Globus pallidus (tissue), 1 donor: ENCODE measurements around the gene CD44.

Experiments
- DNase-seq: peaks from one replicate; pipeline ENCODE4 v3.0.0-alpha.2; 2015; ENCODE audit warnings: low spot score

The CD44 gene

GRCh38 chr11:35177370-35177769 is 38.4 kb downstream of the CD44 start:
- DNase-seq, result no peak

DNA sequence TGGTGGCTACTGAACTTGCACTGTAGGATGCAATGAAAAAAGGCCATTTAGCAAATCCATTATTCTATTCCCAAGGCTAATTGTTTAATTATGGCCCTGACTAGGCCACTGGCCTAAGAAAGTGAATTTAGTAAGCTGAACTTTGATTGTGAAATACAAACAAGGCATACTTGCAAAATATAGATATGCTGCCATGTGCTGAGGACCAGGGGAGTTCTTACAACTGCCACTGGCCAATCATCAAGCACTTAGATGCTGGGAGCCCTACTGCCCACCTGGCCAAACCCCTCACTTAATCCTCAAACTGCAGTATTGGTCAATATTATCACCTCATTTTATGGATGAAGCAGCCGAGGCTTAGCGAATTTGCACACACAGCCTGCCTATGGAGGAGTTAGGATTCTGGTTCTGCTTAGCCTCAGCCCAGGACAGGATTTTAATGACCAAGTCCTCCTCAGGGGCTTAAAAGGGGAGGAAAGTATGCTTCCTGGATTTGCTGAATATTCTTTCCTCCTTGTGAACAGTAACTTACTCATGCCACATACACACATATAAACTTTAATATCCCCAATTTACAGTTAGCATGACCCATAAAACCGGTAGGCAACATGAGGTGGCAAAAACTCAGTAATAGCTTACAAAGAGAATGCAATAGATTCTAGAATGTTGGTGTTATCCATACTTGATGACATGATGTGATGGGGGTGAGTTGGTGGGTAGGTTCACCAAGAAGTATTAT is 39.3 kb downstream of the CD44 start:
- no peak for DNase-seq

- DNase-seq, result no peak
These were observed 39.9 kb downstream of the CD44 start for GRCh38 chr11:35178873-35179272.

GRCh38 chr11:35179466-35180135 is 40.6 kb downstream of the CD44 start:
- DNase-seq, result no peak

GRCh38 chr11:35180317-35181233 is 41.6 kb downstream of the CD44 start:
- no peak for DNase-seq

- no peak for DNase-seq
These were observed 43.5 kb downstream of the CD44 start for GRCh38 chr11:35182317-35182939.

DNA sequence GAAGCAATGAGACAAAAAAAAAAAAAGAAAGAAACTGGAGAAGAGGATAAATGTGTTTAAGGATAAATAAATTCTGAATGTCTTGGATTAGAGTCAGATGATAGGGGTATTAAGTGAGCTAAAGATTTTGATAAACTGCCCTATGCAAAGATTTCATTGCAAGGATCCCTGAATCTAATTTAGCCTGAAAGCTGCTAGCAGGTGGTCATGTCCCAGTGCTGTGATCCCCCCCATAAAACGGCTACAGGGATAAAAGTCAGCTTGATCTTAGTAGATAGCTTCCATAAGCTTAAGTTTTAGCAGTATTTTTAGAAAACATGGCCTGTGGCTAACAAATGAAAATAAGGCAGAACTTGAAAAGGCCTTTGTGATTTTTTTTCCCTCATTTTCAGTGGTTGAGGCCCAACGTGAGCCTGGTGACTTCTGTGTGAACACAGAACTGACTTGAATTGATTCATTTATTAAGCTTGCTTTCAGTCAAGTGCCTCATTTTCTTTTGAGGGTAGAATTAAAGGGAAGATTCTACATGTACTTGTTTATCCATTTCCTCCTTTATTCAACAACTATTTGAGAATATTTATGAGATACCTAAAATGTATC is 44.5 kb downstream of the CD44 start:
- DNase-seq, result peak; percentile 12

- no peak for DNase-seq
These were observed 46.7 kb downstream of the CD44 start for GRCh38 chr11:35185696-35186095.

DNA sequence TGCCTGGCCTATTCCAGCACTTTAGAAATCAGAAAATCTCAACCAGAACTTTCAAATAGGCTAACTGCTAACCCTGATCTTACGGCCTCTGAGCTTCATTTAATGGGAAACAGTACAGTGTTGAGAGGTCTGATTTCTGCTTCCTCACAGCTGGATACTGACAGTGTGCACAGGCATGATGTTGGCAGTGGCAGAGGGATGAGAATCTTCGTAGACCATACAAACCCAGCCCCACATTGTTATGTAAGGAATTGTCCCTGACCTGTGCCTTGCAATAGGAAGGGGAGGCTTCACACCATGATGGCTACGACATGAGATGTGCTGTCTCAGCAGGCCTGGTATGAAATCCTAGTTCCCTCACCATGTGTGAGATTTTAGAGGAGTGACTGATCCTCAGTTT is 49.0 kb downstream of the CD44 start:
- no peak for DNase-seq

- no peak for DNase-seq
These were observed 51.9 kb downstream of the CD44 start for GRCh38 chr11:35190804-35191348.

GRCh38 chr11:35192347-35192746 is 53.4 kb downstream of the CD44 start:
- DNase-seq, result no peak

DNA sequence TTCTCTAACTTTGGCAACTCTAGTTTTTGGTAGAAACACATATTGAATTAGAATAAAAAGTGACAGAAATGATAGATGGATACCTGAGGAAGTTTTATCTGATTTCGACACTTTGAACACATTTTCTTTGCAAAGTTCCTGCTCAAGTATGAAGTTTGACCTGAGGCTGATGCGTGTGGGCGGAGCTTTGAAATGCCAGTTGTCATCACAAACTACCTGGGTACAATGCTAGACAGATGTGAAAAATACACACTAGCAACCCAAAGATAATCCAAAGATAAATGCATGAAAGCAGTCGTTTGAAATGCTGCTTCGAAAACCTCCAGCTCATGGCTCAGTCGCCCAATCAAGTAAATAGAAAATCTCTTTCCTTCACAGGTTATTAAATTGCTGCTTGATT is 54.8 kb downstream of the CD44 start:
- no peak for DNase-seq

DNA sequence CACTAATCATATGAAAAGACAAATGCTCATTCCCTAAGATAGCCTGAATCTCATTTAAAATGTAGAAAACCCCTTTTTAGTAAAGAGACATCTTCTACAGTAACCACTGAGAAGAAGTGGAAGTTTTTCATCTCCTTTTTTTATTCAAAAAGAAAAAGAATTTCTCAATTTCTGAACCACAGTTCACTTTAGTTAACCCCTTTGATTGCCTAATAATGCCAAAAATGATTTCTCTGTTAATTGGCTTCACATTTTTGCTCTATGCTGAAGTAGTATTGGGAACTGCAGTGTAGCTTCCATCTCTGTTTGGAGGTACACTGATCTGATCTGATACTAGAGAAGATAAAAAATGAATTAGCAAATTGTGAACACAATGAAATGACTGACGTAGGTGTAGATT is 58.3 kb downstream of the CD44 start:
- DNase-seq, result no peak

DNA sequence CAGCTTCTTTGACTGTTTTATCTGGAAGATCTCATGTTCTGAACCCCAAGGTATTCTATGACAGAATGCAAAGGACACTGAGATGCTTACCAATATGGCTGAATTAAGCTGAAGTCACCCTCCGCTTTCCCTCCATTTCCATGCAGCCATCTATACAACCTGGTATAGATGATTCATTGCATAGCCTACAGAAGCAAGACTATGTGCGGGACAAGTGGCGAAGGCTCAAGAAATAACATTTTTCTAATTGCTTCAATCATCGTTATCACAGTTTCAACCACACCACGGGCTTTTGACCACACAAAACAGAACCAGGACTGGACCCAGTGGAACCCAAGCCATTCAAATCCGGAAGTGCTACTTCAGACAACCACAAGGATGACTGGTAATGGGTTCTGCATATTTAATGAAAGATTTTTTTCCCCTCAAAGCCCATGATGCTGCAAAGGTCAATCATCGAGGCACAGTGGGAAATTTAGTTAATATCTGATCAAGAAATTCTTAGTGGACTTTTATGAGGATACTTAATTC is 61.9 kb downstream of the CD44 start:
- no peak for DNase-seq

DNA sequence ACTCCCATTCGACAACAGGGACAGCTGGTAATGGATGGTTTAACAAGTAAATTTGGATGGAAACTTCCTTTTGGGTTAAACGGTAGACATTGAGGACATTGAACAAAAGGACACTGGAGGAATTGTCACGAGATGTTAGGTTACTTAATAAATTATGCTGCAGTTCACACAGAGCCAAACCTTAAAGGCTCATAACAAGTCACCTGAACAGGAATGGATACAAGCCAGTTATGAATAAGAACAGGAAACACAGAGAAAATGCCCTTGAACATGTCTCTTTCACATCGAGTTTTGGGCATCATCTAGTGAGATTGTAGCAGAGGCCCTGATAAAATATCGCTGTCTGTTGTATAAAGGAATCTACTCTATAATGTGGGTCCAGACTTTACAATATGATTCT is 65.6 kb downstream of the CD44 start:
- no peak for DNase-seq

DNA sequence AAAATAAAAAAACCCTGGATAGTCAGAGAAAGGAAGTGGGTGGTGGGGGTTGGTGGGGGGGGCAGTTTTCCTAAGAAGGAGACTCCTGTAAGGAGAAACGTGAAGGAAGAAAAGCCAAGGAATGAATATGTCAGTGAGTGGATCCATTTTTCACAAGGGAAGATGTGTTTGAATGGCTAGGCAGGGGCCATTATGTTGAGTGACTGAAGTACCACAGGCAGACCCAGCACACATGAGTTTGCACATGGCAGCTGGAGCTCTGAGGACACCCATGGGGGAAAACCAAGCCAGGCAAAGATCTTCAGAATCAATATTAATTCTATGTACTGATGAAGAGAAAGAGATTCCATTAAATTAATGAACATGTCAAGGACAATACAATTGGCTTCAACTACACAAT is 67.6 kb downstream of the CD44 start:
- no peak for DNase-seq

GRCh38 chr11:35207471-35208403 is 68.8 kb downstream of the CD44 start:
- no peak for DNase-seq

DNA sequence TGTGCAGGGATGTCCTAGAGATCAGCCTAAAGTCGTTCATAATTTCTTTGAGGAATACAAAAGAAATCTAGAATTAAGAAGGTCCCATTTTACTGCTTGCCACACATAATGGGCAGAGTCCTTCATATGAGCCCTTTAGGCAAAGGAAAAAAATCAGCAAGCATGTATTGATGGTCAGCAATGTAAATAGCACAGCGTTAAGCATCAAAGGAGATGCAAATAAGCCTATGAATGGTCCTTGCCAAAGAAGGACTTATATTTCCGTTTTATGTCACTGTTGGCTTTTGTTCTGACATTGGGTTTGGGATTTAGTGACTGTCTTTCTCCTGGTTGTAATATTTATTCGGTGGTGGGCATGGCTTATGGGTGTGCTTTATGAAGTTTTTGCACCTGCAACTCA is 69.8 kb downstream of the CD44 start:
- no peak for DNase-seq

GRCh38 chr11:35210876-35211546 is 72.0 kb downstream of the CD44 start:
- no peak for DNase-seq

DNA sequence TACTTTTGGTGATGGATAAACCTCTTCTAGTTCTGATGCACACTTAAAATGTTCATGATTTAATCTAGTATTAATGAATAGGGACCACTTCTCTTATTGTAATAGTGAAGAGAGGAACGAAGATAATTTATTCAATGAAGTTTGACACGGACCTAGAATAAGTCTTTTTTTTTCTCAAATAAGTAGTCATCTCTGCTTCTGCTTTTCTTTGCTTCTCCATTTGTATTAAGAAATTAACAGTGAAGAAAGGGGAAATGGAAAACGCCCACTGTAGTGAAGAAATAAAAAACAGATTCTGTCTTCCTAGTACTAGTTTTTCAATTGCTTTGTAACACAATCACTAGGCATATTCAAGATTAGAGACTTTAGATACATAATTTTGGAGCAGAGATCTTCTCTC is 73.0 kb downstream of the CD44 start:
- peak; percentile 27 for DNase-seq
